ENCODE measurements around the gene ZFAND3. TPM values are rescaled to one million over a fixed set of nuclear protein-coding genes. Genes with fewer than 3 reads are reported as not detected.
"Not testable (repeated sequence)": the region's sequence is repeated elsewhere in the genome, so short reads cannot be mapped to it uniquely, and the experiment has no call there.

ZFAND3 gene
- total RNA-seq, 1 donor from 2014 or later: 50.7 TPM

DNA sequence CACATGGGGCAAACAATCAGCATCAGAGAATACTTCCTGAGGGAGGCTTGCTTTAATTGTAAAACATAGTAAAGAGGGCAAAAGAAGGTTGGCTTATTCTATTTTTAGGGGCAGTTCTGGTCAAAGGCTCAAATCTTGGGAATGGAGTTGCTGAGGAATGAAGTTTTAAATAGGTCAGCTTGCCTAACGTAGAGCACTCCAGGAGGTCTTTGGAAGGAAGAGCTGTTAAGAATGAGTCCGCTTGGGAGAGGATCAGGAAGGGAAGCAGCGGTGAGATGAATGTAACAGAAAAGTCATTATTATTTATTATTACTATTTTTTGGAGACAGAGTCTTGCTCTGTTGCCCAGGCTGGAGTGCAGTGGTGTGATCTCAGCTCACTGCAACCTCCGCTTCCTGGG, 108.7 kb downstream of the ZFAND3 start:
- DNase-seq (ENCODE audit: extremely low read depth, low read depth, low spot score): no peak

DNA sequence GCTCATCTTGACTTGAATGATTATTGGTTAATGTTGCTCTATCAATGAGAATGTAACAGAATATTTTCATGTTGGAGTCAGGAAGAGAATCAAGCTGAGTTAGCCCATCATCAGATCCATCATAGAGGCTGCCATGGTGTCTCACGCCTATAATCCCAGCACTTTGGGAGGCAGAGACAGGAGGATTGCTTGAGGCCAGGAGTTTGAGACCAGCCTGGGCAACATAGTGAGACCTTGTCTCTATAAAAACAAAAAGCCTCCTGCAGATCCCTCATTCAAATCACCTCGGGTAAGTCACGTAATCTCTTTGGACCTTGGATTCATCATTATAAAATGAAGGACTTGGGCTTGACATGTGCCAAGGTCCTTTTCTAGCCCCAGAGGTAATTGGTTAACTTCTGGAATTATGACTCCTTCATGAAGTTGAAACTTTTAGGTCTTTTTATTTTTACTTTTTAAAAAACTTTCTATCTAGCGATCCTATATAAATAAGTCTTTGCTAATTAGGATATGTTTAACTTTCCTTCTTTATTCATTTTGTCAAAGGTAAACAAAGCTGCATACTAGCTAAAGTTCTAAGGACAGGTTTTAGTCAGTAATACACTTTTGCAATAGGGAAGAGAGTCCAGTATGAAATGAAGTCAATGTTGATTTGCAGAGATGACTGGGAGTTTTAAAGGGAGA, 110.9 kb downstream of the ZFAND3 start:
- no peak for DNase-seq (ENCODE audit: extremely low read depth, low read depth, low spot score)

DNA sequence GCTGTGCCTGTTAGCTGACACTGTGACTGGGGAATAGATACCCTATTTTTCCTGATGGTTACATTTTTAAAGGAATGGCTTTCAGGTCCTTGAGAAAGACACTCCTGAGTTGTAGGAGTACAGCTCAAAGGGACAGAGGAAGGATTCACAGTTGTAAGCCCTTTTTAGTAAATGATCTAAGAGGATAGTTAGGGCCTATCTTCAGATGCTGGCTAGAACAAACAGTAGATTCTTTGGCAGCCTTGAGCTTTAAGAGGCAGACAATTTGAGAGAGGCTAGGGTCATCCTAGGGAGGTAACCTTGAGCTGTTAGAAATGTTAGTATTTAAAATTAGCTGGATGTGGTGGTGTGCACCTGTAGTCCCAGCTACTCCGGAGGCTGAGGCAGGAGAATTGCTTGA, 111.5 kb downstream of the ZFAND3 start:
- no peak for DNase-seq (ENCODE audit: extremely low read depth, low read depth, low spot score)

DNA sequence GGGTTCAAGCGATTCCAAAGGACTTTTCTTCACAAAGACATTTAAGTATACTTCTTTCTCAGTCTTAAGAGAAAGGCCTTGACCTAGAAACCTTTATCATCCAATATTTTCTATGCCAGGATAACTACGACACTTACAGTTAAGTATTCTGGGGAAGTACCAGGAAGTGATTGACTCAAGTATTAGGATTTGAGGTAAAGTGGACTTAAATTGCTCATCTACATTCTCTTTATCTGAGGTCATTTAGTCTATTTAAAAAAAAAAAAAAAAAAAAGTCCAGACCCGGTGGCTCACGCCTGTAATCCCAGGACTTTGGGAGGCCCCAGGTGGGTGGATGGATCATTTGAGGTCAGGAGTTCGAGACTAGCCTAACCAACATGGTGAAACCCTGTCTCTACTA, 114.7 kb downstream of the ZFAND3 start:
- DNase-seq (ENCODE audit: extremely low read depth, low read depth, low spot score): no peak

DNA sequence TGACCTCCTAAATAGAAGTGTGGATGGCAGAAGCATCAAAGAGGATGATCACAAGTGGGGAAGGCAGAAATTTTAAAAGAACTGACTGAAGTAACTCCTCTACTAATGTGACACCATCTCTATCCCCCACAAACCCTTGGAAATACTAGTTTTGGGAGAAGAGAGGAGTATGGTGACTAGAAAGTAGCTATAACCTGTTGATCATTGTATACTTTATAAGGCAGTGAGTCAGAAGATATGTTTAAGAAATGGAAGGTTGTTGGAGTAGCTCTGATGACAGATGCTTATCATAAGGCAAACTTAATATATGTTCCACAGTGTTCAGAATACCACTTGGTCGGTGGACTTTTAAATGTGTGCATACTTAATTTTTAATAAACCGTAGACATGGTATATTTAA, 116.6 kb downstream of the ZFAND3 start:
- no peak for DNase-seq (ENCODE audit: extremely low read depth, low read depth, low spot score)

DNA sequence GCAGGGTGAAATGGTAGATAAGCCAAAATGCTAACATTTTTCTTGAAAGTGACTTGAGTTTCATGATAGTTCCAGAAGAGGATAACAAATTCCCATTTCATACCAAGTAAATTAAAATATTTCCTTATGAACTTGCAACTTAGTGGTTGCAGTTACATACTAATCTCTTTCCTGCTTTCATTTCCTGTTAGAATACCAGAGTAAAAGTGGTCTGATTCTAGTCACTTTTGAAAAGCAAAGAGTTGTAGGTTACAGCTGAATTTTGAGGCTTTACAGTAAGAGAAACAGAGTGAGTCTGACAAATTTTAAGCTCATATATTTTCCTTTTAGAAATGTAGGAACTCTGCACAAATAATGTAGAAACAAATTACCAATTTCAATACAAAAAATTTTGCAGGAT, 117.4 kb downstream of the ZFAND3 start:
- DNase-seq (ENCODE audit: extremely low read depth, low read depth, low spot score): no peak

DNA sequence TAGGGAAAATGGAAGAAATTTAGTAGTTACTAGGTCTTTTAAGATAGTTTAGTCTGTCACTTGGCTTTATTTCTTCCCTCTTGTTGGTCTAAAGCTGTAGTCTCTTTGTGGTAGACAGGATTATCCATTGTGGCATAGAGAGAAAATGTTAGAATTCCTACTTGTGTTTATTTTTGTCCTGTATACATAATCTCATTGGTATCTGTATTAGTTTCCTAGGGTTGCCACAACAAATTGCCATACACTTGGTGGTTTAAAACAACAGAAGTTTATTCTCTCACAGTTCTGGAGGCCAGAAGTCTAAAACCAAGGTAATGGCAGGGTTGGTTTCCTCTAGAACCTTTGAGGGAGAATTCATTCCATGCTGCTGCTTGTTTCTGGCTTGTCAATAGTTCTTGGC, 119.4 kb downstream of the ZFAND3 start:
- DNase-seq (ENCODE audit: extremely low read depth, low read depth, low spot score): no peak

DNA sequence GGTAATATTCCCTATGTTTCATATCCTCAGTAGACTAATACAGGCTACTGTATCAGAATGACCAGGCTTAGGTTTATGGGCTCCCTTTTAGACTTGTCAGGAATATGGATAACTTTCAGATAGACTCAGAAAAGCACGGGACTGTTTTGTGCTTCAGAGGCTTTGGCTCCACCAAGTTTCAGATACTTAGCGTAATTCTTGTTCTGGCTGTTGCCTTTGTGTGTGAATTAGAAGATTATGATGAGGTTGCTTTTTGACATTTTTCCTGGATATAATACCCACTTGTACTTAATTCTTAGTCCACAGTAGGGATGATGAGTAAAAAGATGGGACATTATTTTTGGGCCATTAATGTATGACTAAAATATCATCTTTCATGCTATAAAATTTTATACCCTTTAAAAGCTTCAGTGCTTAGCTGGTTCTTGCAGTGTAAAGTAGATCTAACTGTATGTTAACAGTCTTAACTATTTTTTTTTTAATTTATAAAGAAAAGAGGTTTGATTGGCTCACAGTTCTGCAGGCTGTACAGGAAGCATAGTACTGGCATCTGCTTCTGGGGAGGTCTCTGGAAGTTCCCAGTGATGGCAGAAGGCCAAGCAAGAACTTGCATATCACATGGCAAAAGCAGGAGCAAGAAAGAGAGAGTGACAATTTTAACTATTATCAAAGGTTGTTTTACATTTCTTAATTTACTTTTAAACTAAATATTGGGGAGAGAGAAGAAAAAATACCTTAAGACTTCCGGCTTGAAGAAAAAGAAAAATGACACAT, 120.7 kb downstream of the ZFAND3 start:
- no peak for DNase-seq (ENCODE audit: extremely low read depth, low read depth, low spot score)

DNA sequence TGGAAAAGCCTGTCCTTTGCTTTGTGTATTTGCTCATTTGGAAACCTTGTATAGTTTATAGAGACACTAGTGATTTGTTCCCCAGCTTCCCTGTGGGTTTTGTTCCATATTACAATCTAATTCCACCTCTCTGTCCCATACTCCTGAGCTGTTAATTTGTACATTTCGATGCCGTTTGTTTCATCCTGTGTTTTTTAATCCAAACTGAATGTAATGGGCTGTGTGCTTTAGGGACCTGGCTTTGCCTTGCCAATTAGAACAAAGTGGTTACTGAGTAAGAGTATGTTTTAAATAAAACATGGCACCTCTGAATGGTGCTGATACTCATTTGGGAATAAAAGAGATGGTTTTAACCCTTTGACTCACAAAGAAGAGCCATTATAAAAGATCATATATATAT, 122.3 kb downstream of the ZFAND3 start:
- DNase-seq (ENCODE audit: extremely low read depth, low read depth, low spot score): no peak

DNA sequence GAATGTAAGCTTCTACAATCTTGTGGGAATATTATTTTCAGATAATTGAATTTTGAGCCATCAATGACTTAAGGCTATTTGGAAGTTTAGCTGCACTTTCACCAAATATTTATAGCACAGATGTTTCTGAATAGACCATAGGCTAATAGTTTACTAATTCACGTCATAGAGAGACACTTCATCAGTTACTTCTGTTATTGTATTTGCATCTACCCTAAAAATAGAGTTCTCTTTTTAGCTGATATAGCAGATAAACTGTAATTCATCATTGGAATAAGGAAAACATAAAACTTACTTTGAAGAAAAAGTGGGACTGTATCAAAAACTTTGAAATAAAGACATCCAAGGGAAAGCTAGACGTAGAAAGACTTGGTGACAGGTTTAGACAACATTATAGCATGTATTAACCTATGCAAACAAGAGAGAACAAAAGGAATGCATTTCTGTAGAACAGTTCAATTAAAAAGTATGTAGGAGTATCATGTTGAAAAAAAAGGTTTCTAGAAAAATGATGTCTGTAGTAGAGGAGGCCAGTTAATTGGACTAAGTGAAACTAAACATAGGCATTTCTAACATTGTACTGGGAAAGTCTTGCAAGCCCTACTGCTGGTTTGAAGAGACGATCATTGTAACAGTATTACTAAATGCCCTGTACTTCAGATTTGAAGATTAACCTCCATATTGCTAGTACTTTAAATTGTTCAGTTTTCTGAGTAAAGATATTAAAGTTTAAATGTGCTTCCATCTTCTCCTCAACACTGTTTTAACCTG, 123.3 kb downstream of the ZFAND3 start:
- no peak for DNase-seq (ENCODE audit: extremely low read depth, low read depth, low spot score)

DNA sequence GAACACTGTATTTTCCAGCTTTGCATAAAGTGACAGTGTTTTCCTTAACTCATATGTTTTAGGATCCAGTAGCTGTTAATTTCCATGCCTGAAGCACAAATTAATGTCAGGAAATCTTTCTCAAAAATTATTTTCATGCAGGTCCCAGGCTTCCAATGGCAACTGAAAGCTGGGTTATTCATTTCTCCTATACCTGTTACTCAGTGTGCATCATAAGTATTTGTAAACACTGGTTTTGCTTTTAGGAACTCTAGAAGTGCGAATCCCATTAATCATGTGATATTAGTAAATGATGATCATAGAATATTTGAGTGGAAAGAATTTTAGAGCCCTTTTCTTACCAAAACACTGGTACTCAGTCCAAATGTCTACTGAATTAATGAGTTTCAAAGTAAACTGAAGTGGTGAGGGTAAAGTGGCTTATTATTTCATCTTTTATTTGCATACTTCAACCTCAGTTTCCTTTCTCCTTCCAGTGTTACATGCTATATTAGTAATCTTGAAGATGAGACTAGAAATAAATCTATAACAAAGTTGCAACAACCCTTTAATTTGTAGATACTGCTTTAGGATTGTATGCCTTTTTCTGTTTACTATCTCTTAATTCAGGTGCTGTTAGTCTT, 124.0 kb downstream of the ZFAND3 start:
- DNase-seq (ENCODE audit: extremely low read depth, low read depth, low spot score): no peak

DNA sequence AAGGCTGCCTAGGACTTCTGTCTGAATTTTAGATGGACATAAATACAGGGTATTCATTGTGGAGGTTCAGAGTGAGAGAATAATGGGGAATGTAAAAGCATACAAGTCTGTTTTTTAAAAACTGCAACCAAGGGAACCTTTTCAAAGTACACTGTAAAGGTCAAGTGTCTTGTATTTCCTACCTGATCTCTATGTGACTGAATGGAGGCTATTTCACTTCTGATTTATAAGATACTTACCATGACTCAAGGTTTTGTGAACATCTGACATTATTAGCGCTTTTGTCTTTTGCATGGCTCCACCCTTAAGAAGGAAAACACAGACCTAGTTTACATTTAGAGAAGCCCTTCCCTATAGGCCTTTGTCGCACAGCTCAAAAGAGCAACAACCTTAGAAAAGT, 126.5 kb downstream of the ZFAND3 start:
- DNase-seq (ENCODE audit: extremely low read depth, low read depth, low spot score): no peak

DNA sequence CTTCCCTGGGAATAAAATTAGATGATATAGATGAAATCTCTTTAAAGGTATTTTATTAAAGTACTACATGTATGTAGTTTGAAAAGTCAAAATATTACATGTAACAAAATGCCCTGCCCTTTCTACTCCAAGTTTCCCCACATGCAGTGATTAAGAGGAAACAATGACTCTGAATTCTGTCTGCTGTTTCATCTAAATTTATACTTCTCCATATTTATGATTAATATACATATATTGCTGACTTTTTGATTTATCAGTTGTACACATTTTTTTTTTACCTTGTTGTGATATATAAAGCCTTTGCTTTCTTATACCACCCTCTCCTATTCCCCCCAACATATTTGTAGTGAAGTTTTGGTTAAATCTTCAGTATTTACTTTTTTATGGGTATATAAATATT, 127.9 kb downstream of the ZFAND3 start:
- no peak for DNase-seq (ENCODE audit: extremely low read depth, low read depth, low spot score)

DNA sequence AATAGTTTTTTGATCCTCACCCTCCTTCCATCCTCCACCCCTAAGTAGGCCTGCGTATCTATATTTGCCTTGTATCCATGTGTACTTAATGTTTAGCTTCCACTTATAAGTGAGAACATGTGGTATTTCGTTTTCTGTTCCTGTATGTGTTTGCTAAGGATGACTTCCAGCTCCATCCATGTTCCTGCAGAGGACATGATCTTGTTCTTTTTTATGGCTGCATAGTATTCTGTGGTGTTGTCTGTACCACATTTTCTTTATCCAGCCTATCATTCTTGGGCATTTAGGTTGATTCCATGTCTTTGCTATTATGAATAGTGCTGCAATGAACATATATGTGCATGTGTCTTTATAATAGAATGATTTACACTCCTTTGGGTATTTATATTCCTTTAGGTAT, 129.1 kb downstream of the ZFAND3 start:
- DNase-seq (ENCODE audit: extremely low read depth, low read depth, low spot score): not testable (repeated sequence)

DNA sequence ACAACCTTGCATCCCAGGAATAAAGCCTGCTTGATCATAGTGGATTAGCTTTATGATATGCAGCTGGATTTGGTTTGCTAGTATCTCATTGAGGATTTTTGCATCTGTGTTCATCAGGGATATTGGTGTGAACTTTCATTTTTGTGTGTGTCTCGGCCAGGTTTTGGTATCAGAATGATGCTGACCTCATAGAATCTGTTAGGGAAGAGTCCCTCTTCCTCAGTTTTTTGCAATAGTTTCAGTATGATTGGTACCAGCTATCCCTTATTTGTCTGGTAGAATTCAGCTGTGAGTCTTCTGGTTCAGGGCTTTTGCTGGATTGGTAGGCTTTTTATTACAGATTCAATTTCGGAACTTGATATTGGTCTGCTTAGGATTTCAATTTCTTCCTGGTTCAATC, 132.5 kb downstream of the ZFAND3 start:
- no peak for DNase-seq (ENCODE audit: extremely low read depth, low read depth, low spot score)

DNA sequence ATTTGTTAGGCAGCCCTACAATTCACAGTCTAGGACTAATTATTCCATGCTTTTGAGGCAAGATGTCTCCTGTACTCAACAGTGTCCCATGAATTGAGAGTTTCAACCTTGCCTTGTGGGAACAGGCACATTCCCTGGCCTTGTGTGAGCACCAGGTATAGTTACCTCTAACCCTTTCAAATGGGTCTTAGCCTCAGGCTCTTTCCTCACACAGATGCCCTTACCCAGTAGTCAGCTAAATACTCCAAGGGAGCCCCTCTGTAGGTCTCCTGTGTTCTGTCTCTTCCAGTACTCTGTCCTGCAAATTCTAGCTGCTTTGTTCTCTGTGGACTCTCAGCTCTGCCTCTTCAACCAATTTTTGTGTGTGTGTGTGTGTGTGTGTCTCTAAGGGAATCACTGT, 135.3 kb downstream of the ZFAND3 start:
- no peak for DNase-seq (ENCODE audit: extremely low read depth, low read depth, low spot score)

DNA sequence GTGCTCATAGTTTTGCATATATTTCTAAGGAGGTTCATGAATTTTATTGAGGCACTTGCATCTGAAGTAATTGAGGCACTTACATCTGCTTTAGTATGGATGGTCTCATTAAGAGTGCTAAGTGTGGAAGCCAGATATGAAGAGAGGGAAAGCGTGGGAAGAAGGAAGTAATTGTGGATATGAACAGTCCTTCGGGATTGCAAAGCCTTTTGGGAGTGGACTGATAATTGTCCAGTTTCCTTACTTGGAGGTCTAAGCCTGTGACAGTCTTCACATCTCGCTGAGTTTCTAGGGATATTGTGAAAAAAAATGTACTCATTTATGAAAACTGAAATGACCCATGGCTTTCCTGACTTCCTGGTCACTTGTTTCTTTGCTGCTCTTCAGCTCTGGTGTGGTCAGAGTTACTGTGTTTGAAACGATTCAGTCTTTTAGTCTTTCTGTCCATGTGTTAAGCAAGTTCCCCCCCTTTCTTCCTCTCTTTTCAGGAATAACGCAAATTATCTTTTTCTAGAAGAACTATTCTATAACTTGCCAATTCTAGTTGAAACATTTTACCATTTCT, 137.3 kb downstream of the ZFAND3 start:
- no peak for DNase-seq (ENCODE audit: extremely low read depth, low read depth, low spot score)

DNA sequence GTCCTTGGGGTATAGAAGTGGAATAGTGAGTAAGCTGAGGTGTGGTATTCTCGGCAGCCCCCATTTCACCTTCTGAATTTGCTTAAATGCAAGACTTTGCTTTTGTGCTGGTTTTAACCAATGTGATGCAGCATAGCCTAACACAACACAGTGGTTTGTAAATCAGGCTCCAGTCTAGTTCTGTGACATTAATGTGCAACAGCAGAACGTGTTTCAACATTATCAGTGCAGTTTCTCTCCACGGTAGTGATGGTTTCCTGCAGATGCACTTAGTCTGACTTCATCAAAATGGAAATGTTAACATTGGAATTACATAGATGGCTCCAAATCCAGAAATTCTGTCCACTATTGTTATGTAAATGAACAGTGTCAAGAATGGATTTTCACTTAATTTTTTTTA, 139.5 kb downstream of the ZFAND3 start:
- DNase-seq (ENCODE audit: extremely low read depth, low read depth, low spot score): no peak

DNA sequence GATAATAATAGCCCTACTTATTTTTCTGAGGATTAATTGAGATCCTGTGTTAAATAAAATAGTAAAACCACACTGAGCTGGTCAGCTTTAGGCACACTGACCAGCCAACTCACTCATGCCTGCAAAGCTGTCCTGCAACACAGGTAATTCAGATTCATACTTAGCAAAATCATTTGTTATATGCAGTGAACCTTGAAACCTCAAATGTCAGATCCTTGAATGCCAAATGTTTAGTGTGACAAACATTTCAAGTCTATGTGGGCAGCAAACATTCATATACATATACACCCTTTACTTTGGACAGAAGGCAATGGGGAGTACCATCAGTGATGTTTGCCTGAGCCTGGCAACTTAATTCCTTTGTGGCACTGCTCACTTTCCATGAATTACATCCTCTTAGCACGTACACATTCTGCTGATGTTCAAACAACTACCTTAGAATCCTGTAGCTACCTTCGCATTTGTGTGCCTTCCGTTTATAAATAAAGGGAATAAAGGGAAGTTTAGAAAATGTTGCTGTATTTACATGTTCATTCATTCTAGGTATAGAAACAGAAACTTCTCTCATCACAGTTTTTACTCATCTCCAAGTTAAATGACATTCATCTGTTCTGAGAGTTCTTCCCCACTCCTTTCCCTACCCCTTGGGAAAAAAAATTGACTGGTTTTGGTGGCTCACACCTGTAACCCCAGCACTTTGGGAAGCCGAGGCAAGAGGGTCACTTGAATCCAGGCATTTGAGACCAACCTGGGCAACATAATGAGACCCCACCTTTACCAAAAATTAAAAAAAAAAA, 140.8 kb downstream of the ZFAND3 start:
- no peak for DNase-seq (ENCODE audit: extremely low read depth, low read depth, low spot score)

DNA sequence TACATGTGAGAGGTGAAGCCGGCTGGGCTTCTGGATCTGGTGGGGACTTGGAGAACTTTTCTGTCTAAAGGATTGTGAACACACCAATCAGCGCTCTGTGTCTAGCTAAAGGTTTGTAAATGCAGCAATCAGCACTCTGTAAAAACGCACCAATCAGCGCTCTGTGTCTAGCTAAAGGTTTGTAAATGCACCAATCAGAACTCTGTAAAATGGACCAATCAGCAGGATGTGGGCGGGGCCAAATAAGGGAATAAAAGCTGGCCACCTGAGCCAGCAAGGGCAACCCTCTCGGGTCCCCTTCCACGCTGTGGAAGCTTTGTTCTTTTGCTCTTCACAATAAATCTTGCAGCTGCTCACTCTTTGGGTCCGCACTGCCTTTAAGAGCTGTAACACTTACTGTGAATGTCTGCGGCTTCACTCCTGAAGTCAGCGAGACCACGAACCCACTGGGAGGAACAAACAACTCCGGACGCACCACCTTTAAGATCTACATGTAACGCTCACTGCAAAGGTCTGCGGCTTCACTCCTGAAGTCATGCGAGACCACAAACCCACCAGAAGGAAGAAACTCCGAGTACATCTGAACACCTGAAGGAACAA, 143.1 kb downstream of the ZFAND3 start:
- DNase-seq (ENCODE audit: extremely low read depth, low read depth, low spot score): not testable (repeated sequence)
